Activated CD8-positive, alpha-beta memory T cell treated with anti-CD3 and anti-CD28 coated beads, Interleukin-2, amount 50 U/mL, for 1 hour (primary cell): ENCODE results near the gene INKA1.

Experiments used
- DNase-seq: peaks from one replicate; pipeline ENCODE4 v3.0.0-alpha.2; 2020; ENCODE audit errors: extremely low read depth

The INKA1 gene

DNA sequence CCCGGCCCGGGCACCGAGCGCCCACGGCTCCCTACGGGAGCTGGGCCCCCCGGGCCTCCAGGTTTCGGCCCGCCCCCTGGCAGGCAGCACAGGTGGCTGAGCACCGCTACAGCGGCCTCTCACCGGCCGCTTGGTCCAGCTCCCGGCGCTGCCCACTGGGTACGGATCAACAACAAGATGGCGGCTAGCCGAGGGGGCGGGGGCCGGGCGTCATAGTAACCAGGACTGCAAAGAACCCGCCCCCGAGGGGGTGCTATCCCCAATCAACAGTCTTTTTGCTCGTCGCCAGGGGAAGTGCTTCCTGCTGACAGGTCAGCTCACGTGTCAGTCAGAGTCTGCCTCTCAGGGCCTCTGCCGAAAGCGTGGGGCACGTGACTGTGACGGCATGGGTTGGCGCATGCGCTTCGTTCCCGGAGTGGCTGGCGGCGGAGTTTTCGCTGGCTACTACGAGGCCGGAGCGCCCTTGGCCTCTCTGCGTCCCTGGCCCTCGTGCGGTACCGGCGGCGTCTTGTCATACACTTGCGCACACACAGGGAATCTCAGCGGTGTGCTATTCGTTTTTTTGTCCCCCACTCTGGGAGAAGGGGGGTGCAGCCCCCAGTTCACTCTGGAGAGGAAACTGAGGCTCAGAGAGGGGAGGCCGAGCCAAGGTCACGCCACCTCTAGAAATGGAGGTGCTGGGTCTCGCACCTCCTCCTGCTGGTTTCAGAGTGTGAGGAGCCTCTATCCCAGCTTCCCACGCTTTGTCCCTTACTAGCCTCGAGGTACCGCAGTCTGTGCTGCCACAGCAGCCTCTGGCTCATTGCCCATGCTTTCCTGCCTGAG, 16.5 kb upstream of the INKA1 start, which contains the start of gene IP6K1:
Gene IP6K1, minus strand, starts transcription at position 186 of the 825 bp plus-strand sequence. CDS start 38,502 bp downstream, outside the sequence.
- DNase-seq = peak; percentile 98

- DNase-seq = no peak
These were observed 15.9 kb upstream of the INKA1 start for GRCh38 chr3:49787182-49787464.

DNA sequence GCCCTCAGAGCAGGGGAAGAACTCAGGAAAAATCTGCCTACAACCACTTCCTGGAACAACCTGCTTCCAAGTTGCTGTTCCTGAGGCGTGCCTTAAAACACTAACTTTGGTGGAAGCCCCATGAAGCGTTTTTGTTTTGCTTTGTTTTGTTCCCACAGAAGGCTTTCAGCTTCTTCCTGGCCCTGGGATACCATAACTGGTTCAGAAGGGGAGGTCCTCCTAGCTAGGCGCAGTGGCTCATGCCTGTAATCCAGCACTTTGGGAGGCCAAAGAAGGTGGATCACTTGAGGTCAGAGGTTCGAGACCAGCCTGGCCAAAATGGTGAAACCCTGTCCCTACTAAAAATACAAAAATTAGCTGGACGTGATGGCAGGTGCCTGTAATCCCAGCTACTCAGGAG, 15.5 kb upstream of the INKA1 start:
- no peak for DNase-seq

DNA sequence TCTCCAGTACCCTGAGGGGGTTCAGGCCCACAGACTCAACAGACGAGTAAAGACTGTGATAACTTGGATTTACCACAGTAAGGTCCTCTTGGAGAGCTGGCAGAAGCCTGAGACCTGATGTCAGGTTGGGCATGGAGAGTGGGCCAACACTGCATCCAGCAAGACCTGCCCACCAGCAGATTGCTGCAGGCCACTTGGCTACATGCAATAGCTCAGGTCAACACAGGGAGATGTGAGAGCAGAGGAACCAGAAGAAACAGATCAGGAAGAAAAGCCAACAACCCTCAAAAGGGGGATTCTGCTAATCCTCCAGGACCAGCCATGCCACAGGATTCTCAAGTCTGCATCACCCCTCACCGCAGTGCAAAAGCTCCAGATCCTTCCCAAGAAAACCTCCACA, 15.0 kb upstream of the INKA1 start:
- DNase-seq = no peak

- no peak for DNase-seq
These were observed 12.2 kb upstream of the INKA1 start for GRCh38 chr3:49790626-49791411.

- no peak for DNase-seq
These were observed 11.5 kb upstream of the INKA1 start for GRCh38 chr3:49791571-49791970.

- no peak for DNase-seq
These were observed 10.5 kb upstream of the INKA1 start for GRCh38 chr3:49792371-49793150.

DNA sequence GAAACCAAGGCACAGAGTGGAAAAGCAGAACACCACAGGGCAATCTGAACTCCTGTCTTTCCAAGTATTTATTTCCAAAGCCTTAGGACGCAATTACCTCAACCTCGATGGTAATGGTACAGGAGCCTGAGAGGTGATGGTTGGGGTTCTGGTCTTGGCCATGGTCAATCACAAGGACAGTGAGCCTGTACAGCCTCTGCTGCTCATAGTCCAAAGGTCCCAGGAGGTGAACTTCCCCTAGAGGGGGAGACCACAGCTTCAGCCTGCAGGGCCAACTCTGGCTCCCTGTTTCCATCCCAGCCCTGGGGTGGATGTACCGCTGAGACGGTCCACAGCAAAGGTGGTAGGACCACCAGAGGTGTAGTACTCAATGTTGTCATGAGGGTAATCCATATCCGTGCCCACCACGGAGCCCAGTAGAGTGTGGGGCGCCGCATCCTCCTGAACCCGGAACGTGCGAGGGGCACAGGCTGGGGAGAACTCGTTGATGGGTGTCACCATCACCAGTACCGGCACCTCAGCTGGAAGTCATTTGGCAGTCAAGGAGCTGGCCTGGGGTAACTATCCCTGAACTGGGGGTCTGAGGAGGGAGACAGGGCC, 9.5 kb upstream of the INKA1 start:
- no peak for DNase-seq

- DNase-seq = no peak
These were observed 8.6 kb upstream of the INKA1 start for GRCh38 chr3:49794431-49794830.

- DNase-seq = no peak
These were observed 7.8 kb upstream of the INKA1 start for GRCh38 chr3:49794926-49795905.

- DNase-seq = no peak
These were observed 4.0 kb upstream of the INKA1 start for GRCh38 chr3:49799105-49799504.

- no peak for DNase-seq
These were observed 3.3 kb upstream of the INKA1 start, which contains the start of gene CDHR4 for GRCh38 chr3:49799761-49800160. TSS of gene CDHR4 (minus strand) at chr3:49799873. CDS start at chr3:49799812, 61 bp downstream.

DNA sequence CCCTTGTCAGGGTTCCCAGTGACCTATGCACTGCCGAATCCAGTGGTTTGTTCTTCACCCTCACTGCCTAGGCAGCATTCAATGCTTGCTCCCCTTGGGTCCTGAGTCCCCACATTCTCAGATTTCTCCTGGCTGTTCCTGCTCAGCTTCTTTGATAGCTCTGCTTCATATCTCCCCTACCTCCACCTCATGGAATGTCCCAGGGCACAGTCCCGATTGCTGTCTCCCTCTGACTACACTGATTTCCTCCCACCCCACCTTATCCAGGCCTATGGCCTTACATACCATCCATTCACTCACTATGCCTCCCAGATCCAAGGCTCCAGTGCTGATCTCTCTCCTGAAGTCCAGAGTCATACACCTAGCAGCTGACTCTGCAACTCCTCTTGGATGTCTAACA, 1.9 kb upstream of the INKA1 start:
- DNase-seq = no peak

GRCh38 chr3:49803465-49804140, 542 bp downstream of the INKA1 start:
- no peak for DNase-seq

- no peak for DNase-seq
These were observed 1.3 kb downstream of the INKA1 start for GRCh38 chr3:49804141-49805041.

- DNase-seq = no peak
These were observed 2.3 kb downstream of the INKA1 start for GRCh38 chr3:49805367-49805782.

- DNase-seq = no peak
These were observed 3.0 kb downstream of the INKA1 start for GRCh38 chr3:49805897-49806701.

- DNase-seq = no peak
These were observed 3.8 kb downstream of the INKA1 start for GRCh38 chr3:49806850-49807249.
